Measurements from ENCODE around the gene GRIFIN.

The GRIFIN gene

GRCh38 chr7:2523461-2523936 lies 47.3 kb upstream of the GRIFIN start:
- Histone ChIP-seq H3K4me3 (ENCODE audit: low read depth, low read length, poor library complexity, severe bottlenecking) (no peak overlapping the region), H3K4me1 (ENCODE audit: insufficient read depth, low read length, severe bottlenecking) (peaks cover 8% of the 10 kb centered on the region), H3K36me3 (ENCODE audit: insufficient read depth, low read length) (no peaks in the 10 kb centered on the region), H4K20me1 (ENCODE audit: insufficient read depth, low read length) (no peaks in the 10 kb centered on the region), H3K9me2 (ENCODE audit: low read depth, low read length) (no peaks in the 10 kb centered on the region), H3F3A (ENCODE audit: insufficient read depth, low read length) (no peaks in the 10 kb centered on the region), H3K27me3 (ENCODE audit: insufficient read depth, low read length) (peaks cover 27% of the 10 kb centered on the region), H2AFZ (ENCODE audit: low read length) (no peak overlapping the region), H3K9ac (ENCODE audit: low read length) (no peak overlapping the region), H3K4me2 (ENCODE audit: low read length) (no peak overlapping the region), H3K27ac (ENCODE audit: low read depth, low read length, poor library complexity, severe bottlenecking) (no peak overlapping the region), H3K79me2 (ENCODE audit: insufficient read depth, low read length) (no peaks in the 10 kb centered on the region), H3K9me3 (ENCODE audit: low read length) (no peaks in the 10 kb centered on the region)
- no peak for TF ChIP-seq CTCF (IDR thresholded peaks at IDR 0.05; ENCODE audit: low read length)
- TF ChIP-seq EZH2 (IDR thresholded peaks at IDR 0.05; ENCODE audit: borderline replicate concordance, low read length) = no peak

- no peaks in the 10 kb centered on the region for H3K9me2 ChIP-seq (ENCODE audit: low read depth, low read length)
Measured at GRCh38 chr7:2522780-2523433, 46.7 kb upstream of the GRIFIN start.

GRCh38 chr7:2521952-2522591 lies 45.9 kb upstream of the GRIFIN start:
- Histone ChIP-seq H3K79me2 (ENCODE audit: insufficient read depth, low read length) (no peaks in the 10 kb centered on the region), H3K4me2 (ENCODE audit: low read length) (no peak overlapping the region), H3K27me3 (ENCODE audit: insufficient read depth, low read length) (peaks cover 27% of the 10 kb centered on the region), H3K4me1 (ENCODE audit: insufficient read depth, low read length, severe bottlenecking) (peaks cover 11% of the 10 kb centered on the region), H4K20me1 (ENCODE audit: insufficient read depth, low read length) (no peaks in the 10 kb centered on the region), H3K27ac (ENCODE audit: low read depth, low read length, poor library complexity, severe bottlenecking) (no peak overlapping the region), H2AFZ (ENCODE audit: low read length) (no peak overlapping the region), H3K36me3 (ENCODE audit: insufficient read depth, low read length) (no peaks in the 10 kb centered on the region), H3K9me2 (ENCODE audit: low read depth, low read length) (no peaks in the 10 kb centered on the region), H3K9me3 (ENCODE audit: low read length) (no peaks in the 10 kb centered on the region), H3K4me3 (ENCODE audit: low read depth, low read length, poor library complexity, severe bottlenecking) (no peak overlapping the region), H3K9ac (ENCODE audit: low read length) (no peak overlapping the region), H3F3A (ENCODE audit: insufficient read depth, low read length) (no peaks in the 10 kb centered on the region)
- no peak for TF ChIP-seq CTCF (IDR thresholded peaks at IDR 0.05; ENCODE audit: low read length)
- TF ChIP-seq EZH2 (IDR thresholded peaks at IDR 0.05; ENCODE audit: borderline replicate concordance, low read length) = no peak

More at GRCh38 chr7:2522780-2523433, 46.7 kb upstream of the GRIFIN start:
- Histone ChIP-seq H3K27me3 (ENCODE audit: insufficient read depth, low read length) (peaks cover 27% of the 10 kb centered on the region), H3K36me3 (ENCODE audit: insufficient read depth, low read length) (no peaks in the 10 kb centered on the region), H3K79me2 (ENCODE audit: insufficient read depth, low read length) (no peaks in the 10 kb centered on the region), H3K27ac (ENCODE audit: low read depth, low read length, poor library complexity, severe bottlenecking) (no peak overlapping the region), H3F3A (ENCODE audit: insufficient read depth, low read length) (no peaks in the 10 kb centered on the region), H2AFZ (ENCODE audit: low read length) (no peak overlapping the region), H3K9ac (ENCODE audit: low read length) (no peak overlapping the region), H3K9me3 (ENCODE audit: low read length) (no peaks in the 10 kb centered on the region), H3K4me3 (ENCODE audit: low read depth, low read length, poor library complexity, severe bottlenecking) (no peak overlapping the region), H3K4me1 (ENCODE audit: insufficient read depth, low read length, severe bottlenecking) (peaks cover 11% of the 10 kb centered on the region), H4K20me1 (ENCODE audit: insufficient read depth, low read length) (no peaks in the 10 kb centered on the region), H3K4me2 (ENCODE audit: low read length) (no peak overlapping the region)
- TF ChIP-seq EZH2 (IDR thresholded peaks at IDR 0.05; ENCODE audit: borderline replicate concordance, low read length) = no peak
- TF ChIP-seq CTCF (IDR thresholded peaks at IDR 0.05; ENCODE audit: low read length) = no peak
